ENCODE results near the gene CELF4.
A peak's percentile ranks its signal among the peaks of the same experiment; 100 is the strongest.

Gene CELF4

GRCh38 chr18:37493352-37493935 is 72.2 kb downstream of the CELF4 start:
- Mint-ChIP-seq H3K4me3 (no peak overlapping the region), H3K9me3 (no peaks in the 10 kb centered on the region), H3K4me1 (ENCODE audit: low read depth) (no peaks in the 10 kb centered on the region), H3K27ac (no peak overlapping the region), H3K27me3 (peaks cover 34% of the 10 kb centered on the region), H3K36me3 (ENCODE audit: low read depth) (no peaks in the 10 kb centered on the region)
- DNase-seq = no peak

DNA sequence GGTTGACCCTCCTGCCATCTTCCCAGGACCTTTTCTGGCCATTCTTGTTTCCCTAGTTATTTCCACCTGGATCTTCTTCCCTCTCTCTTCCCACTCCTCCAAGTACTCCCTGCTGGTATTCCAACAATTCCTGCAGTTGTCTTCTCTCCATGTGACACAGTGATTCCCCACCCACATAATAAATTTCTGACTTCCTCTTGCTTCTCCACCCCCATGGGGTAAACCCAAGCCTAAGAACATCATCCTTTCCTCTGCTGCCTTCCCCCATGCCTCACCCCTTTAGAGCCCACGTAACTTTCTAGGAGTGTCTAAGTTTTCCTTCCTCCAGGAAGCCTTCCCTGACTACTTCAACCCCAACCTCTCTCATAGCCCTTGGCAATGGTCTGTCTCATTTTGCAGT is 72.6 kb downstream of the CELF4 start:
- Mint-ChIP-seq H3K36me3 (ENCODE audit: low read depth) (no peaks in the 10 kb centered on the region), H3K9me3 (no peaks in the 10 kb centered on the region), H3K4me1 (ENCODE audit: low read depth) (no peaks in the 10 kb centered on the region), H3K27ac (no peak overlapping the region), H3K4me3 (no peak overlapping the region), H3K27me3 (peaks cover 39% of the 10 kb centered on the region)
- DNase-seq = no peak

DNA sequence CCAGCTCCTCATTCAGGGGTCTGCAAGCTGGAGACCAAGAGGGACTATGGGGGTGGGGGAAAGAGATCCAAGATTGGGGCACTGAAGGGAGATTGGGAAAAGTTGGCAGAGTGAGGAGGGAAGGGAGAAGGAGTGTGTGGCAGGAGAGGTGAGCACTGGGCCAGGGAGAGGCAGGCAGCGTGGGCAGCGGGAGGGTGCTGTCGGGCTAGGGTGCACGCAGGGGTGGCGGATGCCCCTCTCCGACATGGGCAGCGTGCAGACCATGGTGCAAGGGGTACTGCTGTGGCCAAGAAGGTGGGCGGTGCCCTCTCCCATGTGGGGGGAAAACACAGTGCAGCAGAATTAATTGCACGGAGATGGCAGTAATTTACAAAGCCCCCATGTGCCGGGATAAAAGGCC is 74.1 kb downstream of the CELF4 start:
- no peaks in the 10 kb centered on the region for H3K36me3 Mint-ChIP-seq (ENCODE audit: low read depth)
- H3K27ac Mint-ChIP-seq = no peak overlapping the region
- H3K4me3 Mint-ChIP-seq = no peak overlapping the region
- H3K9me3 Mint-ChIP-seq = no peaks in the 10 kb centered on the region
- peaks cover 53% of the 10 kb centered on the region for H3K27me3 Mint-ChIP-seq
- DNase-seq = no peak
- H3K4me1 Mint-ChIP-seq (ENCODE audit: low read depth) = no peaks in the 10 kb centered on the region

GRCh38 chr18:37489998-37490397 is 75.6 kb downstream of the CELF4 start:
- Mint-ChIP-seq H3K27me3 (peaks cover 64% of the 10 kb centered on the region), H3K36me3 (ENCODE audit: low read depth) (no peaks in the 10 kb centered on the region), H3K4me1 (ENCODE audit: low read depth) (peaks cover 7% of the 10 kb centered on the region), H3K4me3 (no peak overlapping the region), H3K9me3 (no peaks in the 10 kb centered on the region), H3K27ac (no peak overlapping the region)
- DNase-seq = no peak

GRCh38 chr18:37489011-37489410 is 76.6 kb downstream of the CELF4 start:
- Mint-ChIP-seq H3K36me3 (ENCODE audit: low read depth) (no peaks in the 10 kb centered on the region), H3K27me3 (peaks cover 73% of the 10 kb centered on the region), H3K4me3 (no peak overlapping the region), H3K9me3 (peaks cover under 1% of the 10 kb centered on the region), H3K4me1 (ENCODE audit: low read depth) (peaks cover 9% of the 10 kb centered on the region), H3K27ac (no peak overlapping the region)
- no peak for DNase-seq

- Mint-ChIP-seq H3K36me3 (ENCODE audit: low read depth) (no peaks in the 10 kb centered on the region), H3K9me3 (peaks cover 4% of the 10 kb centered on the region), H3K4me3 (no peak overlapping the region), H3K27ac (no peak overlapping the region), H3K27me3 (peaks cover 80% of the 10 kb centered on the region), H3K4me1 (ENCODE audit: low read depth) (peaks cover 9% of the 10 kb centered on the region)
- no peak for DNase-seq
These were observed 78.2 kb downstream of the CELF4 start for GRCh38 chr18:37487400-37487867.

DNA sequence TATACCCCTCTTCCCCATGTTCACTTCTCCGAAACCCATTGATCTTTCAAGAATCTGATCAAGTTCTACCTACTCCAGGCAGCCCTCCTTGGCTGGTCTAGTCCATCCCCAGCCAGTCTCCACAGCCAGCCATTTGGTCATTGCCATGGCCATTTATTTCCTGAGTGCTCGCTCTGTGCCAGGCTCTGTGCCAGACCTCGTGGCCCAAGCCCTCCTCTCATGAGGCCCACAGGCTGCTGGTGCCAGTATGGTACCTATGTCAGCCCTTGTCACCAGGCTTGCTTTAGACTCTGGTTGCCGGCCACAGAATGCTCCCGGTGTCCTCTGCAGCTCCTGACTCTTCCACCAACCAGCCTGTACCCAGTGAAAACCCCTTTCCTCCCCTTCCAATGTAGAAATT is 78.8 kb downstream of the CELF4 start:
- peaks cover 5% of the 10 kb centered on the region for H3K9me3 Mint-ChIP-seq
- peaks cover 9% of the 10 kb centered on the region for H3K4me1 Mint-ChIP-seq (ENCODE audit: low read depth)
- no peak for DNase-seq
- peaks cover 85% of the 10 kb centered on the region for H3K27me3 Mint-ChIP-seq
- H3K4me3 Mint-ChIP-seq = no peak overlapping the region
- H3K36me3 Mint-ChIP-seq (ENCODE audit: low read depth) = no peaks in the 10 kb centered on the region
- no peak overlapping the region for H3K27ac Mint-ChIP-seq

DNA sequence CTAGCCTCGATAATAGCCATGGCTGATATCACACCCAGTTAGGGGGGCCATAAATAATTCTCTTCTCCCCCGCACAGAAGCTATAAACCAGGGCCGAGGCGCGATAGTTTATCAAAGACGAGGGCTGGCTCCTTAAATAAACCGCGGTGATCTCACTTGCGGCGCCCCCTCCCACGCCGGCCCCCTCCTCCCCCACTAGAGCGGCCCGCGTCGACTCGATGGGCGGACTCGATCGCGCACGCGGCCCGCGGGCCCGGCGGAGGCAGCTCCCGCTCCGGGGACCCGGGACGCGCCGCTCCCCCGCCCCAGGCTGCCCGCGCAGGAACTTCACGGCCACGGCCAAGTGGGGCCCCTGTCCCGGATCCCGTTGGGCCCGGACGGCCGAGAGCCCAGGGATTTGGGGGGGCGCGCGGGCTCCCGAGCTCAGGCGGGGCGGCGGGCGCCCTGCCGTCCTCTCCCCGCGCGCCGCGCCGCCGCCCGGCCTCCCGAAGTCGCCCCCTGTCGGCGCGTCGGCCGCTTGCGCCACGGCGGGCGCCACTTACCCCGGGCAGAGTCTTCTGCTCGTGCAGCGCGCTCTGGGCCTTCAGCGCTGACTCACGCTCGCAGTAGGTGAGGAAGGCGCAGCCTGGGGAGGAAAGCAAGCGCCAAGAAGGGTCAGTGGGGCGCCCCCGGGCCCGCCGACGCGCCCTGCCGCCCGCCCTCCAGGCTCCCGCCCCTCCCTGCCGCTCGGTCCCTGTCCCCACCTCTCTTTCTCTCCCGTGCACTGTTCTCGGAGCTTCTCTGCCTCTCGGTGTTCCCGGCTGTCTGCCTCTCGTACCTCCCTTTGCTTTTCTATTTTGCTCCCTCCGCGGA is 80.4 kb downstream of the CELF4 start:
- DNase-seq = peak; percentile 32
- peaks cover 9% of the 10 kb centered on the region for H3K4me1 Mint-ChIP-seq (ENCODE audit: low read depth)
- no peak overlapping the region for H3K4me3 Mint-ChIP-seq
- H3K36me3 Mint-ChIP-seq (ENCODE audit: low read depth) = no peaks in the 10 kb centered on the region
- peaks cover 81% of the 10 kb centered on the region for H3K27me3 Mint-ChIP-seq
- peaks cover 5% of the 10 kb centered on the region for H3K9me3 Mint-ChIP-seq
- no peak overlapping the region for H3K27ac Mint-ChIP-seq

- no peak overlapping the region for H3K27ac Mint-ChIP-seq
- H3K27me3 Mint-ChIP-seq = peaks cover 71% of the 10 kb centered on the region
- peaks cover 9% of the 10 kb centered on the region for H3K4me1 Mint-ChIP-seq (ENCODE audit: low read depth)
- no peak for DNase-seq
- H3K9me3 Mint-ChIP-seq = peaks cover 5% of the 10 kb centered on the region
- no peak overlapping the region for H3K4me3 Mint-ChIP-seq
- no peaks in the 10 kb centered on the region for H3K36me3 Mint-ChIP-seq (ENCODE audit: low read depth)
These were observed 81.4 kb downstream of the CELF4 start for GRCh38 chr18:37483984-37484819.

- peaks cover 66% of the 10 kb centered on the region for H3K27me3 Mint-ChIP-seq
- H3K9me3 Mint-ChIP-seq = peaks cover 5% of the 10 kb centered on the region
- peaks cover 9% of the 10 kb centered on the region for H3K4me1 Mint-ChIP-seq (ENCODE audit: low read depth)
- no peak for DNase-seq
- H3K36me3 Mint-ChIP-seq (ENCODE audit: low read depth) = no peaks in the 10 kb centered on the region
- no peak overlapping the region for H3K27ac Mint-ChIP-seq
- no peak overlapping the region for H3K4me3 Mint-ChIP-seq
These were observed 82.2 kb downstream of the CELF4 start for GRCh38 chr18:37483221-37483971.

- H3K4me1 Mint-ChIP-seq (ENCODE audit: low read depth) = peaks cover 9% of the 10 kb centered on the region
- no peak overlapping the region for H3K27ac Mint-ChIP-seq
- H3K4me3 Mint-ChIP-seq = no peak overlapping the region
- peaks cover 58% of the 10 kb centered on the region for H3K27me3 Mint-ChIP-seq
- no peak for DNase-seq
- no peaks in the 10 kb centered on the region for H3K36me3 Mint-ChIP-seq (ENCODE audit: low read depth)
- H3K9me3 Mint-ChIP-seq = peaks cover 5% of the 10 kb centered on the region
These were observed 83.2 kb downstream of the CELF4 start for GRCh38 chr18:37482433-37482832.

- Mint-ChIP-seq H3K9me3 (peaks cover 5% of the 10 kb centered on the region), H3K27me3 (peaks cover 56% of the 10 kb centered on the region), H3K4me1 (ENCODE audit: low read depth) (peaks cover 9% of the 10 kb centered on the region), H3K4me3 (no peak overlapping the region), H3K36me3 (ENCODE audit: low read depth) (no peaks in the 10 kb centered on the region), H3K27ac (no peak overlapping the region)
- DNase-seq = no peak
These were observed 83.6 kb downstream of the CELF4 start for GRCh38 chr18:37482002-37482401.

GRCh38 chr18:37481491-37481890 is 84.1 kb downstream of the CELF4 start:
- Mint-ChIP-seq H3K27me3 (peaks cover 55% of the 10 kb centered on the region), H3K9me3 (peaks cover 5% of the 10 kb centered on the region), H3K36me3 (ENCODE audit: low read depth) (no peaks in the 10 kb centered on the region), H3K27ac (no peak overlapping the region), H3K4me1 (ENCODE audit: low read depth) (peaks cover 9% of the 10 kb centered on the region), H3K4me3 (no peak overlapping the region)
- DNase-seq = no peak

- Mint-ChIP-seq H3K4me3 (no peak overlapping the region), H3K4me1 (ENCODE audit: low read depth) (peaks cover 5% of the 10 kb centered on the region), H3K27me3 (peaks cover 51% of the 10 kb centered on the region), H3K27ac (no peak overlapping the region), H3K9me3 (peaks cover 5% of the 10 kb centered on the region), H3K36me3 (ENCODE audit: low read depth) (no peaks in the 10 kb centered on the region)
- DNase-seq = no peak
These were observed 84.5 kb downstream of the CELF4 start for GRCh38 chr18:37481072-37481471.

All from activated T-cell treated with anti-CD3 and anti-CD28 coated beads, Interleukin-2, amount 50 U/mL, for 24 hours (primary cell).